PC-9 (cell line): ENCODE results near the gene MTMR3. TPM values are rescaled to one million over a fixed set of nuclear protein-coding genes. Genes with fewer than 3 reads are reported as not detected.

ENCODE experiments used
- BruUV-seq: library from RNA; stranded (reverse); fragments of 400-500 nt; replicated peaks from 2 replicates; lab custom pipeline; 2021; lab: Mats Ljungman, UMichigan
- CTCF ChIA-PET: fragments of 300-600 bp; sonication (Branson Sonifier 250); formaldehyde crosslinking; loops from one replicate; lab custom pipeline; 2022; ENCODE audit warnings: antibody characterized with exemption; lab: Charles Lee
- POLR2A ChIA-PET: fragments of 300-600 bp; sonication (Branson Sonifier 250); formaldehyde crosslinking; loops from one replicate; lab custom pipeline; 2022; ENCODE audit warnings: antibody characterized with exemption; ENCODE audit not compliant: unreplicated experiment; lab: Charles Lee
- DNase-seq, 2 experiments: peaks; one replicate each; pipeline versions ENCODE4 v3.0.0 to v3.0.0-alpha.2; 2015 to 2022; ENCODE audit warnings: mixed read lengths in 1 of 2
- H2AFZ ChIP-seq: fragments of 200-600 bp; sonication (generic); 2 replicates; pipeline ENCODE4 v1.8.1; 2017; ENCODE audit warnings: antibody characterized with exemption
- H3F3A ChIP-seq: fragments of 200-600 bp; sonication (generic); 2 replicates; pipeline ENCODE4 v1.8.1; 2017; ENCODE audit warnings: antibody characterized with exemption, mild to moderate bottlenecking, low read depth; ENCODE audit not compliant: insufficient read depth
- H3K27ac ChIP-seq: fragments of 200-600 bp; sonication (generic); 2 replicates; pipeline ENCODE4 v1.6.1; 2016; ENCODE audit warnings: mixed run types
- H3K27me3 ChIP-seq: fragments of 200-600 bp; sonication (generic); 2 replicates; pipeline ENCODE4 v1.6.1; 2016; ENCODE audit warnings: low read depth, mixed run types; ENCODE audit not compliant: insufficient read depth
- H3K36me3 ChIP-seq: fragments of 200-600 bp; sonication (generic); 2 replicates; pipeline ENCODE4 v1.6.1; 2016; ENCODE audit warnings: low read depth, mixed run types
- H3K4me1 ChIP-seq: fragments of 200-600 bp; sonication (generic); replicated peaks from 2 replicates; pipeline ENCODE4 v1.6.1; 2016; ENCODE audit warnings: mixed run types; ENCODE audit not compliant: insufficient read depth
- H3K4me2 ChIP-seq: fragments of 200-600 bp; sonication (generic); 2 replicates; pipeline ENCODE4 v1.6.1; 2017; ENCODE audit warnings: mixed run types
- H3K4me3 ChIP-seq: fragments of 200-600 bp; sonication (generic); 2 replicates; pipeline ENCODE4 v1.6.1; 2016; ENCODE audit warnings: mixed run types
- H3K79me2 ChIP-seq: fragments of 200-600 bp; sonication (generic); 2 replicates; pipeline ENCODE4 v1.6.1; 2017; ENCODE audit warnings: low read depth, mixed run types
- H3K9me2 ChIP-seq: fragments of 200-600 bp; sonication (generic); 2 replicates; pipeline ENCODE4 v1.8.1; 2017; ENCODE audit warnings: mild to moderate bottlenecking; ENCODE audit not compliant: insufficient read depth
- H3K9me3 ChIP-seq: fragments of 200-600 bp; sonication (generic); 2 replicates; pipeline ENCODE4 v1.8.1; 2016; ENCODE audit warnings: low read depth; ENCODE audit not compliant: insufficient read depth
- H4K20me1 ChIP-seq: fragments of 200-600 bp; sonication (generic); 2 replicates; pipeline ENCODE4 v1.8.1; 2017; ENCODE audit not compliant: insufficient read depth
- CTCF ChIP-seq: fragments of 200-600 bp; sonication (generic); conservative IDR thresholded peaks from 2 replicates; pipeline ENCODE4 v1.6.1; 2017; ENCODE audit warnings: mixed run types, antibody characterized with exemption, mild to moderate bottlenecking, moderate library complexity
- EZH2 ChIP-seq: fragments of 200-600 bp; sonication (generic); IDR thresholded peaks from 2 replicates; pipeline ENCODE4 v1.8.0; 2017; ENCODE audit warnings: antibody characterized with exemption, low read depth
- intact Hi-C: fragments of 100-400 bp; cut with micrococcal nuclease; formaldehyde crosslinking; loops from one replicate; pipeline ENCODE4 v1.10.0; 2022; ENCODE audit not compliant: unreplicated experiment
- total RNA-seq: library from RNA; stranded (reverse); gene quantifications from 2 replicates; pipeline ENCODE4 v1.2.3, GENCODE V29; 2021

The MTMR3 gene
- total RNA-seq, 1 experiment from 2014 or later = 28.1 TPM

- intact Hi-C loops = no loop called here
- H2AFZ ChIP-seq = no peak overlapping the region
- no TSS peak for BruUV-seq
- no peaks in the 10 kb centered on the region for H3K27me3 ChIP-seq
- no peaks in the 10 kb centered on the region for H3K9me3 ChIP-seq
- ChIA-PET CTCF (no interaction called here), POLR2A (no interaction called here)
- peaks cover 32% of the 10 kb centered on the region for H3K4me1 ChIP-seq
- H3K9me2 ChIP-seq = no peaks in the 10 kb centered on the region
- TF ChIP-seq EZH2 = no peak
- TF ChIP-seq CTCF = no peak
- H3K36me3 ChIP-seq = no peaks in the 10 kb centered on the region
- peaks cover 23% of the 10 kb centered on the region; the same call in 1 of the 2 replicates for H3F3A ChIP-seq
- H3K4me3 ChIP-seq = no peak overlapping the region
- H4K20me1 ChIP-seq = no peaks in the 10 kb centered on the region
- H3K79me2 ChIP-seq = no peaks in the 10 kb centered on the region
- H3K4me2 ChIP-seq = no peak overlapping the region
- no peak overlapping the region for H3K27ac ChIP-seq
- DNase-seq = no peak
Observed at GRCh38 chr22:30046716-30047363, 163.9 kb downstream of the MTMR3 start.

- Histone ChIP-seq H3K4me3 (no peak overlapping the region), H3K4me1 (peaks cover 32% of the 10 kb centered on the region), H3K27ac (no peak overlapping the region), H3K79me2 (no peaks in the 10 kb centered on the region), H3K36me3 (no peaks in the 10 kb centered on the region), H3K4me2 (no peak overlapping the region), H3K9me3 (no peaks in the 10 kb centered on the region), H3F3A (peaks cover 23% of the 10 kb centered on the region; the same call in 1 of the 2 replicates), H3K27me3 (no peaks in the 10 kb centered on the region), H2AFZ (no peak overlapping the region), H3K9me2 (no peaks in the 10 kb centered on the region), H4K20me1 (no peaks in the 10 kb centered on the region)
- intact Hi-C loops = no loop called here
- no TSS peak for BruUV-seq
- TF ChIP-seq EZH2 (no peak), CTCF (no peak)
- DNase-seq = no peak
- CTCF ChIA-PET = no interaction called here
- POLR2A ChIA-PET = no interaction called here
Observed at GRCh38 chr22:30047364-30047738, 164.4 kb downstream of the MTMR3 start.

GRCh38 chr22:30048681-30049080 lies 165.7 kb downstream of the MTMR3 start:
- Histone ChIP-seq H3K9me3 (no peaks in the 10 kb centered on the region), H3K79me2 (no peaks in the 10 kb centered on the region), H2AFZ (no peak overlapping the region), H3K9me2 (no peaks in the 10 kb centered on the region), H3K27me3 (no peaks in the 10 kb centered on the region), H3K4me2 (no peak overlapping the region), H4K20me1 (no peaks in the 10 kb centered on the region), H3F3A (peaks cover 19% of the 10 kb centered on the region; the same call in 1 of the 2 replicates), H3K27ac (no peak overlapping the region), H3K36me3 (no peaks in the 10 kb centered on the region), H3K4me1 (peaks cover 22% of the 10 kb centered on the region), H3K4me3 (no peak overlapping the region)
- no peak for DNase-seq
- intact Hi-C loops = no loop called here
- ChIA-PET CTCF (no interaction called here), POLR2A (no interaction called here)
- TF ChIP-seq CTCF (no peak), EZH2 (no peak)
- BruUV-seq = no TSS peak
